ENCODE data around the gene SURF4.

SURF4 gene

GRCh38 chr9:133345596-133345995, 30.3 kb downstream of the SURF4 start:
- in situ Hi-C loops (cut with HindIII; ENCODE audit: low sequenced_read_pairs), result no loop called here
- H3K4me3 ChIP-seq (ENCODE audit: low read depth, low read length), result no peak overlapping the region
- no peak for DNase-seq (ENCODE audit: low read depth)
- TF ChIP-seq, protein P1, sequence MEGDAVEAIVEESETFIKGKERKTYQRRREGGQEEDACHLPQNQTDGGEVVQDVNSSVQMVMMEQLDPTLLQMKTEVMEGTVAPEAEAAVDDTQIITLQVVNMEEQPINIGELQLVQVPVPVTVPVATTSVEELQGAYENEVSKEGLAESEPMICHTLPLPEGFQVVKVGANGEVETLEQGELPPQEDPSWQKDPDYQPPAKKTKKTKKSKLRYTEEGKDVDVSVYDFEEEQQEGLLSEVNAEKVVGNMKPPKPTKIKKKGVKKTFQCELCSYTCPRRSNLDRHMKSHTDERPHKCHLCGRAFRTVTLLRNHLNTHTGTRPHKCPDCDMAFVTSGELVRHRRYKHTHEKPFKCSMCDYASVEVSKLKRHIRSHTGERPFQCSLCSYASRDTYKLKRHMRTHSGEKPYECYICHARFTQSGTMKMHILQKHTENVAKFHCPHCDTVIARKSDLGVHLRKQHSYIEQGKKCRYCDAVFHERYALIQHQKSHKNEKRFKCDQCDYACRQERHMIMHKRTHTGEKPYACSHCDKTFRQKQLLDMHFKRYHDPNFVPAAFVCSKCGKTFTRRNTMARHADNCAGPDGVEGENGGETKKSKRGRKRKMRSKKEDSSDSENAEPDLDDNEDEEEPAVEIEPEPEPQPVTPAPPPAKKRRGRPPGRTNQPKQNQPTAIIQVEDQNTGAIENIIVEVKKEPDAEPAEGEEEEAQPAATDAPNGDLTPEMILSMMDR (IDR thresholded peaks at IDR 0.05; ENCODE audit: low read depth, low read length, missing control alignments), result no peak

- no peak for DNase-seq (ENCODE audit: low read depth)
- TF ChIP-seq, protein P1 (IDR thresholded peaks at IDR 0.05; ENCODE audit: low read depth, low read length, missing control alignments), result no peak
- in situ Hi-C loops (cut with HindIII; ENCODE audit: low sequenced_read_pairs), result no loop called here
- no peak overlapping the region for H3K4me3 ChIP-seq (ENCODE audit: low read depth, low read length)
Observed at GRCh38 chr9:133344979-133345378, 30.9 kb downstream of the SURF4 start.

DNA sequence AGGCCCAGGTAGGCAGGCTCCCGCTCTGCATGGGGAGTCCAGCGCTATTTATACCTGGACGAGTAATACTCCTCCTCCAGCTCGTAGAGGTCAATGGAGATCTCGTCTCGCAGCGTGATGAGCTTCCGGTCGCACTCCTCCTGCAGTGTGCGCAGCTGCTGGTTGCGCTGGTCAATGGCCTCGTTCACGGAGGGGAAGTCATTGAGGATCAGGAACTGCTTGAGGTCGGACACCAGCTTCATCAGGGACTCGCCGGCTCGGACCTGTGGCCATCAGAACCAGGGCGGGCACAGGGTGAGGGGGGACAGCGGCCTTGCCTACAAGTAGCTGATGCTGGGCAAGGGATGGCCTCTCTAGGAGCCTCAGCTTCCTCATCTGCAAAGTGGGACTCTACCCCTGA, 31.8 kb downstream of the SURF4 start:
- TF ChIP-seq, protein P1 (IDR thresholded peaks at IDR 0.05; ENCODE audit: low read depth, low read length, missing control alignments), result no peak
- DNase-seq (ENCODE audit: low read depth), result no peak
- no peak overlapping the region for H3K4me3 ChIP-seq (ENCODE audit: low read depth, low read length)
- in situ Hi-C loops (cut with HindIII; ENCODE audit: low sequenced_read_pairs), result no loop called here

GRCh38 chr9:133342570-133342969, 33.3 kb downstream of the SURF4 start:
- DNase-seq (ENCODE audit: low read depth), result no peak
- TF ChIP-seq, protein P1 (IDR thresholded peaks at IDR 0.05; ENCODE audit: low read depth, low read length, missing control alignments), result no peak
- no peak overlapping the region for H3K4me3 ChIP-seq (ENCODE audit: low read depth, low read length)
- in situ Hi-C loops (cut with HindIII; ENCODE audit: low sequenced_read_pairs), result no loop called here

DNA sequence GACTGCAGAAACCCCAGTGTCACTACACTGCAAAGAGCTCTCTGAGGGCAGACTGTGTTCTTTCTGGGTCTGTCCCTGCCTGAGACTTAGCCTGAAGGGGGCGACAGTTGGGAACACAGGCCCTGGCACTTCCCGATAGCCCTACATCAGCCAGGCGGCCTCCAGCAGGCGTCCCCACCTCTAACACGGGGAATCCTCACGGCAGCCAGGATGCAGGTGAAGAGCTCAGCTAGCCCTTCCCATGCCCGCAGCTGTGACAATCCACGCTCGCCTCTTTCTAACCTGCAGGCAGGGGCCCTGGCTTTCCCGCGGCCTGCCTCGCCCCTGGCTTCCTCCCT, 33.8 kb downstream of the SURF4 start:
- in situ Hi-C loops (cut with HindIII; ENCODE audit: low sequenced_read_pairs), result no loop called here
- DNase-seq (ENCODE audit: low read depth), result no peak
- TF ChIP-seq, protein P1 (IDR thresholded peaks at IDR 0.05; ENCODE audit: low read depth, low read length, missing control alignments), result peak; percentile 32
- H3K4me3 ChIP-seq (ENCODE audit: low read depth, low read length), result no peak overlapping the region

DNA sequence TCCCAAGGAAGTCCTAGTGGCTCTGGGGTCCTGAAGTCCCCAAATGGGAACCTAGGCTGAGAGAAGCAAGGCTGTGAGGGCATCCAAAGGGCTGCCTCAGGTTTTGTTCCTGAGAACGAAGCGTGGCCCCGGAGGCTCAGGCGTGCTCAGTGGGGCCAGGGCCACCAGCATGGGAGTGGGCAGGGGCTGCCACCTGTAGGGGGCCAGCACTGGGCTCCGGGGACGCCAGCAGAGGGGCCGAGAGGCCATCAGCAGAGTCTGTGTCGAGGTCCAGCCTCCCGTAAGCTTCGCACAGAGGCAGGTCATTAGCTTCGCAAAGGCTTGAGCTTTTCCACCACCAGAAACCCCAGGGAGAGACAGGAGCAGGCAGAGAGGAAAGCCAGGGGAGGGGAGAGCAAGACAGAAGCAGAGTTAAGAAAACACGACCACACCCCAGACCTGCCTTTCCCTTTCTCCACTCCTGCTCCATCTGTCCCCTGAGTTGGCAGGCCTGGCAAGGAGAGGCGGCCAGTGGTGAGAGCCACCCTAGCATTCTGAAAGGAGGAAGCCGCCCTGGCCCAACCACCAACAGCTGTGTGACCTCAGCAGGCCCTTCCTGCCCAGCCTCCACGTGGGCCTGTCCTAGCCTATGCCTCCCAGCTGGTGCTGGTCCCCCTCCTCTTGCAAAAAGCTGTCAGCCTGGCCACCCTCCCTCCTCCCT, 34.3 kb downstream of the SURF4 start:
- DNase-seq (ENCODE audit: low read depth), result no peak
- TF ChIP-seq, protein P1 (IDR thresholded peaks at IDR 0.05; ENCODE audit: low read depth, low read length, missing control alignments), result no peak
- in situ Hi-C loops (cut with HindIII; ENCODE audit: low sequenced_read_pairs), result no loop called here
- no peak overlapping the region for H3K4me3 ChIP-seq (ENCODE audit: low read depth, low read length)
